K562 (cell line): ENCODE results near the gene RECK.

Experiments used
- ARID3B ChIP-seq: fragments of 250-450 bp; sonication (Bioruptor Pico); IDR thresholded peaks from 2 replicates; pipeline ENCODE4 v1.4.0; 2020; ENCODE audit warnings: borderline replicate concordance
- CREB3L1 ChIP-seq: fragments of 450-650 bp; IDR thresholded peaks from 2 replicates; pipeline ENCODE4 v1.6.1; 2014; ENCODE audit warnings: low read depth, mild to moderate bottlenecking, moderate library complexity, borderline replicate concordance
- EZH2 ChIP-seq: IDR thresholded peaks from 2 replicates; pipeline ENCODE4 v1.6.1; 2012; ENCODE audit warnings: low read depth, mild to moderate bottlenecking, inconsistent platforms, low read length, borderline replicate concordance
- HDAC8 ChIP-seq: fragments of 450-650 bp; IDR thresholded peaks from 2 replicates; pipeline ENCODE4 v1.6.1; 2016; ENCODE audit warnings: mild to moderate bottlenecking, missing genetic modification characterization, moderate library complexity, missing compliant biosample characterization
- TF ChIP-seq, protein P1 (sequence below), 2 experiments: fragments of 450-650 bp in 1 of 2; sonication (generic) in 1 of 2; formaldehyde crosslinking in 1 of 2; IDR thresholded peaks; 2 replicates each; pipeline versions ENCODE4 v1.7.1 to v1.9.0; 2016 to 2022; ENCODE audit warnings: inconsistent platforms in 1 of 2, mild to moderate bottlenecking in 1 of 2, missing genetic modification reagents in 1 of 2

GRCh38 chr9:36147441-36148175 lies 110.9 kb downstream of the RECK start:
- TF ChIP-seq CREB3L1 (no peak), ARID3B (CRISPR knock-in tag) (no peak), EZH2 (no peak), HDAC8 (no peak)
- TF ChIP-seq, protein P1, sequence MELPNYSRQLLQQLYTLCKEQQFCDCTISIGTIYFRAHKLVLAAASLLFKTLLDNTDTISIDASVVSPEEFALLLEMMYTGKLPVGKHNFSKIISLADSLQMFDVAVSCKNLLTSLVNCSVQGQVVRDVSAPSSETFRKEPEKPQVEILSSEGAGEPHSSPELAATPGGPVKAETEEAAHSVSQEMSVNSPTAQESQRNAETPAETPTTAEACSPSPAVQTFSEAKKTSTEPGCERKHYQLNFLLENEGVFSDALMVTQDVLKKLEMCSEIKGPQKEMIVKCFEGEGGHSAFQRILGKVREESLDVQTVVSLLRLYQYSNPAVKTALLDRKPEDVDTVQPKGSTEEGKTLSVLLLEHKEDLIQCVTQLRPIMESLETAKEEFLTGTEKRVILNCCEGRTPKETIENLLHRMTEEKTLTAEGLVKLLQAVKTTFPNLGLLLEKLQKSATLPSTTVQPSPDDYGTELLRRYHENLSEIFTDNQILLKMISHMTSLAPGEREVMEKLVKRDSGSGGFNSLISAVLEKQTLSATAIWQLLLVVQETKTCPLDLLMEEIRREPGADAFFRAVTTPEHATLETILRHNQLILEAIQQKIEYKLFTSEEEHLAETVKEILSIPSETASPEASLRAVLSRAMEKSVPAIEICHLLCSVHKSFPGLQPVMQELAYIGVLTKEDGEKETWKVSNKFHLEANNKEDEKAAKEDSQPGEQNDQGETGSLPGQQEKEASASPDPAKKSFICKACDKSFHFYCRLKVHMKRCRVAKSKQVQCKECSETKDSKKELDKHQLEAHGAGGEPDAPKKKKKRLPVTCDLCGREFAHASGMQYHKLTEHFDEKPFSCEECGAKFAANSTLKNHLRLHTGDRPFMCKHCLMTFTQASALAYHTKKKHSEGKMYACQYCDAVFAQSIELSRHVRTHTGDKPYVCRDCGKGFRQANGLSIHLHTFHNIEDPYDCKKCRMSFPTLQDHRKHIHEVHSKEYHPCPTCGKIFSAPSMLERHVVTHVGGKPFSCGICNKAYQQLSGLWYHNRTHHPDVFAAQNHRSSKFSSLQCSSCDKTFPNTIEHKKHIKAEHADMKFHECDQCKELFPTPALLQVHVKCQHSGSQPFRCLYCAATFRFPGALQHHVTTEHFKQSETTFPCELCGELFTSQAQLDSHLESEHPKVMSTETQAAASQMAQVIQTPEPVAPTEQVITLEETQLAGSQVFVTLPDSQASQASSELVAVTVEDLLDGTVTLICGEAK (IDR thresholded peaks at IDR 0.05) = no peak
- TF ChIP-seq, protein P1 (CRISPR knock-in tag; IDR thresholded peaks at IDR 0.05) = no peak
